GM15510 (cell line): ENCODE measurements around the gene NR2C2AP.

Experiments
- POLR2A ChIP-seq: IDR thresholded peaks from 3 replicates; pipeline ENCODE4 v1.6.1; 2011; ENCODE audit warnings: borderline replicate concordance; ENCODE audit not compliant: insufficient read length; ENCODE audit errors: extremely low read depth

Gene NR2C2AP

DNA sequence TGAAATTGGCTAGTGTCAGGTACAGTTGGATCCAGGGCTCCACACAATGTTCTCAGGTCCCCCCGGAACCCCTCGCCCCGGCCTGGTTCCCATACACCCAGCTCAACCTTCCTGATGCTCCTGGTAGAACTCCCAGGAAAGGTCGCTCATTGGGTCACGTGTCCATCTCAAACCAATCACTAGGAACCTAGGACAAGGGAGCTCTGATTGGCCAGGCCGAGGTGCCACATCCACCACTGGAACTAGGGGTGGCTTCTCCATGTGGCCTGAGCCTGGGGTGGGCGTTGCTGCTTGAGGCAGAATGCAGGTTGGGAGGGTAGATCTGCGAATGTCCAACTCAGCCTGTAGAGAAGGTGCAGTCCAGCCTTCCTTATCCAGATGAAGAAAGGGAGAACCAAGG, 26.3 kb downstream of the NR2C2AP start:
- no peak for TF ChIP-seq POLR2A

DNA sequence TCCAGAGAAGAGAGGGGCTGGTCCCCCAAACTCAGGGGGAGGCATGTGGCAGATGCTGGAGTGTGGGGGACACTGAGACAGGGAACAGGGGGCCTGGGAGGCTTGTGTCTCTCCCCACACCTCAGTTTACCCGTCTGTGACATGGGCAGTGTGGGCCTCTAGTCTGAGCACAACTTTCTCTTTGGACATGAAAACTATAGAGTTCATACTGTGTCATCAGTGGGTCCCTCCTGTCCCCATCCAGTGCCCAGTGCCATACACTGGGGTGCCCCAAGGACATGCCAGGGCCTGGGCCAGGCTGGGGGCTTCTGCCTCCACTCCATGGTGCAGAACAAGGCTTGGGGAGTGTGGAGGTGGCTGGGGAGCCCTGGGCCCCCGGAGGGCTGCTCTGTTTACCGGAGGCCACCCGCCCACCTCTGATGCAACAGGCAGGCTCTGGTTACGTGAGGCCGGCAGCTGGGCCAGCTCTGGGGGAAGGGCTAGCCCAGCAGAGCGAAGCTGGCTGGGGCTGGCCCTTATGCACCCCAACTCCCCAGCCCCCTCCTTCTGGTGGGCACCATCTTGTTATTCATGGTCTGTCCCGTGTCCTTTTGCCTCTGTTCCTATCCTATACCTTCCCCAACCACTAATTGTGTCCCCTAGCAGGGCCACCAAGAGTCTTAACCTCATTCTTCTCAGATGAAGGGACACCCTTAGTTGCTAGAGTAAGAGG, 31.2 kb downstream of the NR2C2AP start:
- TF ChIP-seq POLR2A = peak; percentile 15

GRCh38 chr19:19170873-19171672, 32.1 kb downstream of the NR2C2AP start:
- TF ChIP-seq POLR2A = no peak

- peak; percentile 98 for TF ChIP-seq POLR2A
Measured at GRCh38 chr19:19170053-19170872, 33.0 kb downstream of the NR2C2AP start, which contains the start of gene MEF2B. MEF2B (minus strand) TSS chr19:19170263; CDS start chr19:19150735, 19,528 bp downstream.

- TF ChIP-seq POLR2A = no peak
Measured at GRCh38 chr19:19169236-19170052, 33.8 kb downstream of the NR2C2AP start.

DNA sequence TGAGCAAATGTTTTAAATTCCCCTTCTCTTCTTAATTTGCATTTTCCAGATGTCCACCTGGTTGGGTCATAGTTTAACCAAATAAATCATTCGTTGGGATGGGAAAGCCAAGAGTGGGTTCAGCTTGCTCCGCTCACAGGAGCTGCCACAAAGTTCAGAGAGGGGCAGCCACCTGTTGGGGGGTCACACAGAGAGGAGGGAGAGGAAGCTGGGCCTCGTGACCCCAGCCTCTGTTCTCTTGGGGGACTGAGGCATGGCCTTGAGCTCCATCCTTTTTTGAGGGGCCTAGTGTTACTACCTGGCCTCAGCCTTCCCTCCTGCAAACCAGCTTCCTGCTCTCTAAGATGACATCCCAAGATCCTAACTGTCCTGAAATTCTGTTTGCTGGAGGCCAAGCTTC, 35.6 kb downstream of the NR2C2AP start:
- no peak for TF ChIP-seq POLR2A

DNA sequence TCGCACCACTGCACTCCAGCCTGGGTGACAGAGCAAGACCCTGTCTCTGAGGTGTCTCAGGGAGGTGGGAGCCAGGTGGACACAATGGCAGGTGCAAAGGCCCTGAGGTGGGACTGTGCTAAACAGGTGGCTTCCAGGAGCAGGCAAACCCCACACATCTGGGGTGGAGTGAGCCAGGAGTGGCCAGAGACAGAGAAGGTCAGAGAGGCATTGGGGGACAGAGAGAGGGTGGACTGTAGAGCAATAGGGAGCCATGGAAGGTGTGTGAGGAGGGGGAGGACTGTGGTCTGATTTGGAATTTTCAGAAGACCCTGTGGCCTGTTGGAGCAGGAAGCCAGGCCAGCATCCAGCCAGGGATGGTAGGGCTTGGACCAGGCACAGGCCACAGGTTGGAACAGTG, 37.8 kb downstream of the NR2C2AP start:
- TF ChIP-seq POLR2A = no peak

GRCh38 chr19:19162495-19162894, 40.7 kb downstream of the NR2C2AP start:
- TF ChIP-seq POLR2A = no peak

- no peak for TF ChIP-seq POLR2A
Measured at GRCh38 chr19:19160461-19161035, 42.7 kb downstream of the NR2C2AP start.

- TF ChIP-seq POLR2A = no peak
Measured at GRCh38 chr19:19159534-19159933, 43.7 kb downstream of the NR2C2AP start.

GRCh38 chr19:19157808-19158207, 45.4 kb downstream of the NR2C2AP start:
- no peak for TF ChIP-seq POLR2A

DNA sequence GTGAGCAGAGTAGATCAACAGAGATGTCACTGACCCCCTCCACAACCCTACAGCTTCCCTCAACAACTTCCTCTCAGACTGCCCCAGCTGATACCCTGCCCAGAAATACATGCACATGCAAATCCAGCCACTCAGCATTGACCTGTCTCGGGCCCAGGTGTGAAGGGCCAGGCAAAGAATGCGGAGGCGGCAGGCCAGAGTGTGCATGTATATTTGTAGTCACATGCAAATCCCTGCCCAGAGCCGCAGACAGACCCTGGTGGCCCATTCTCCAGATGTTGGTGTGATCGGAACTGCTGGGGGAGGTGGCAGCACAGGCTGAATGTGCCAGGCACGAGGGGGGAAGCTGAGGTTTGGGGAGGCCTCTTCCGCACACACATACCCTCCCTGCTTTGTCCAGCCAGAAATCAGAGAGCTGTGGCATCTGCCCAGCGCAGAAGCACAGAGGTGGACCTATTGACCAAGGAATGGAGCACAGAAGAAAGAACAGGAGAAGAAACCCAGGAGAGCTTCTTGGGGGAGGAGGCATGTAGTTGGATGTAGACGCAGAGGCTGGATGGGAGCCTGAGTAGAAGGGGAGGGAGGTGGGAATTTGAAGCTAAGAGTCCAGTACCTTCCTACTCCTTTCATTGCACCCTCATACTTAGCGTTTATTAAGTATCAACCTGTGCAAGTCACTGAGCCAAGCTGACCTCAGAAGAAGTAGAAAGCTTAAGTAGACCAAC, 47.6 kb downstream of the NR2C2AP start:
- peak; percentile 44 for TF ChIP-seq POLR2A
